Nucleus accumbens (tissue), 56 donors: ENCODE measurements around the gene SSR1.
"Not testable (repeated sequence)": the region's sequence is repeated elsewhere in the genome, so short reads cannot be mapped to it uniquely, and the experiment has no call there.

Experiments
- DNase-seq, 56 donors: peaks; one replicate each; lab custom pipeline; 2025; lab: John Stamatoyannopoulos, UW

SSR1 gene

GRCh38 chr6:7283676-7284075 lies 29.3 kb downstream of the SSR1 start:
- DNase-seq = no peak

GRCh38 chr6:7282097-7282906 lies 30.7 kb downstream of the SSR1 start:
- DNase-seq = no peak

- DNase-seq = no peak
These were observed 36.8 kb downstream of the SSR1 start for GRCh38 chr6:7276199-7276524.

GRCh38 chr6:7274525-7274924 lies 38.5 kb downstream of the SSR1 start:
- DNase-seq = not testable (repeated sequence)

- DNase-seq = no peak
These were observed 39.3 kb downstream of the SSR1 start for GRCh38 chr6:7273709-7274108.

- DNase-seq = no peak
These were observed 41.8 kb downstream of the SSR1 start for GRCh38 chr6:7271205-7271534.

- no peak for DNase-seq
These were observed 42.4 kb downstream of the SSR1 start for GRCh38 chr6:7270320-7271204.

GRCh38 chr6:7269816-7270215 lies 43.2 kb downstream of the SSR1 start:
- DNase-seq = no peak

- DNase-seq = no peak
These were observed 44.0 kb downstream of the SSR1 start for GRCh38 chr6:7268816-7269555.

GRCh38 chr6:7268362-7268761 lies 44.6 kb downstream of the SSR1 start:
- no peak for DNase-seq

GRCh38 chr6:7267466-7268091 lies 45.4 kb downstream of the SSR1 start:
- peak in 40 of 56 donors; percentile 20 to 80 (median 46) for DNase-seq

GRCh38 chr6:7267071-7267465 lies 45.9 kb downstream of the SSR1 start:
- DNase-seq = no peak

- not testable (repeated sequence) for DNase-seq
These were observed 47.6 kb downstream of the SSR1 start for GRCh38 chr6:7265385-7265726.

GRCh38 chr6:7264686-7265384 lies 48.2 kb downstream of the SSR1 start:
- DNase-seq = no peak

GRCh38 chr6:7264041-7264440 lies 49.0 kb downstream of the SSR1 start:
- no peak for DNase-seq

GRCh38 chr6:7263519-7263805 lies 49.5 kb downstream of the SSR1 start:
- not testable (repeated sequence) for DNase-seq

- no peak for DNase-seq
These were observed 50.1 kb downstream of the SSR1 start for GRCh38 chr6:7262746-7263518.

- peak in 1 of 56 donors; percentile 36 for DNase-seq
These were observed 51.0 kb downstream of the SSR1 start for GRCh38 chr6:7261852-7262461.
